GM19455 (cell line): ENCODE measurements around the gene MSRB1.

Experiments
- ATAC-seq: cut with Tn5 transposase; IDR thresholded peaks from one replicate; pipeline ENCODE4 v1.9.1; 2021; ENCODE audit not compliant: unreplicated experiment

Gene MSRB1

GRCh38 chr16:1979271-1980029, 36.5 kb upstream of the MSRB1 start:
- ATAC-seq = no peak

GRCh38 chr16:1978476-1979120, 35.6 kb upstream of the MSRB1 start:
- no peak for ATAC-seq

DNA sequence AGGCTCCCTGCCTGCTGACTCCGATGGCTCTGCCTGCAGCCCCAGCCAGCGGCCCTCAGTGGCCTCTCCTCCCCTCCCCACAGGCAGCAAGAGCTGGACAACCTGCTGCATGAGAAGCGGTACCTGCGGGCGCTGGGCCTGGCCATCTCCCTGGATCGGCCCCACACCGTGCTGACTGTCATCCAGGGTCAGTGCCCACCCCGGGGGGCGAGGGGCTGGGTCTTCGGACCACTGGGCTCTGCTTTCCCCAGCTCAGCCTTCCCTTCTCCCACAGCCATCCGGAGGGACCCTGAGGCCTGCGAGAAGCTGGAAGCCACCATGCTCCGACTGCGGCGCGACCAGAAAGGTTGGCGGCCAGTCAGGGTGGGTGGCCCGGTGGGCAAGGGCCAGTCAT, 34.9 kb upstream of the MSRB1 start:
- ATAC-seq = no peak

GRCh38 chr16:1976951-1977874, 34.2 kb upstream of the MSRB1 start:
- ATAC-seq = no peak

DNA sequence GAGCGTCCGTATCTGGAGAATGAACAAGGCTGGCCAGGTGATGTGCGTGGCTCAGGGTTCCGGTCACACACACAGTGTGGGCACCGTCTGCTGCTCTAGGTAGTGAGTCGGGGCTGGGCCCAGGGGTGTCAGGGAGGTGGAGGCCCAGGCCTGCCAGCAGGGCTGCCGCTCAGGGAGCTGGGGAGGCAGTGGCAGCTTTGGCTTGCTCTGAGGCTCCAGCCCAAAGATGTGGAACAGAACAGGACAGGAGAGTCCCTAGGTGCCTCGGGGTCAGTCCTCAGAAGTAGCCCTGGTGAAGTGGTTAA, 33.2 kb upstream of the MSRB1 start:
- no peak for ATAC-seq

GRCh38 chr16:1975432-1976215, 32.6 kb upstream of the MSRB1 start:
- no peak for ATAC-seq

DNA sequence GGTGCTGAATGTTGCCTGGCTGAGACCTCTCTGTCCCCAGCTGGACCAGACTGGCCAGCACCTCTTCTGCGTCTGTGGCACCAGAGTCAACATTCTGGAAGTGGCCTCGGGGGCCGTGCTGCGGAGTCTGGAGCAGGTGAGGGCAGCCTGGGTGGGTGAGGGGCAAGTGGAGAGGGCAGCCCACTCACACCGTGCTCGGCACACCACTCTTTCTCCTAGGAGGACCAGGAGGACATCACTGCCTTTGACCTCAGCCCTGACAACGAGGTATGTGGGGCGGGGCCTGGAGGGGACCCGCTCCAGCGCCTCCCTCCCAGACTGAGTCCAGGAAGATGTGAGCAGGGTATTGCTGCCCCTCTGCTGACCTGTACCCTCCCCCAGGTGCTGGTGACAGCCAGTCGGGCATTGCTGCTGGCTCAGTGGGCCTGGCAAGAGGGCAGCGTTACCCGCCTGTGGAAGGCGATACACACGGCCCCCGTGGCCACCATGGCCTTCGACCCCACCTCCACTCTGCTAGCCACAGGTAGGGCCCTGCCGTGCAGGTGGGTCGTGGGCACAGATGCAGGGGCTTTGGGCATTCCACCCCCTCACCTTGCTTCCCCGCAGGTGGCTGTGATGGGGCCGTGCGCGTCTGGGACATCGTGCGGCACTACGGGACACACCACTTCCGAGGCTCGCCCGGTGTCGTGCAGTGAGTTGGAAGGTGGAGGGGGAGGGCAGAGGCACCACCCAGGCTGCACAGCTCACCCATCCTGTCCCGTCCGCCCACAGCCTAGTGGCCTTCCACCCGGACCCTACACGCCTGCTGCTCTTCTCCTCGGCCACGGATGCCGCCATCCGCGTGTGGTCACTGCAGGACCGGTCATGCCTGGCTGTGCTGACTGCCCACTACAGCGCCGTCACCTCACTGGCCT, 31.4 kb upstream of the MSRB1 start:
- no peak for ATAC-seq

DNA sequence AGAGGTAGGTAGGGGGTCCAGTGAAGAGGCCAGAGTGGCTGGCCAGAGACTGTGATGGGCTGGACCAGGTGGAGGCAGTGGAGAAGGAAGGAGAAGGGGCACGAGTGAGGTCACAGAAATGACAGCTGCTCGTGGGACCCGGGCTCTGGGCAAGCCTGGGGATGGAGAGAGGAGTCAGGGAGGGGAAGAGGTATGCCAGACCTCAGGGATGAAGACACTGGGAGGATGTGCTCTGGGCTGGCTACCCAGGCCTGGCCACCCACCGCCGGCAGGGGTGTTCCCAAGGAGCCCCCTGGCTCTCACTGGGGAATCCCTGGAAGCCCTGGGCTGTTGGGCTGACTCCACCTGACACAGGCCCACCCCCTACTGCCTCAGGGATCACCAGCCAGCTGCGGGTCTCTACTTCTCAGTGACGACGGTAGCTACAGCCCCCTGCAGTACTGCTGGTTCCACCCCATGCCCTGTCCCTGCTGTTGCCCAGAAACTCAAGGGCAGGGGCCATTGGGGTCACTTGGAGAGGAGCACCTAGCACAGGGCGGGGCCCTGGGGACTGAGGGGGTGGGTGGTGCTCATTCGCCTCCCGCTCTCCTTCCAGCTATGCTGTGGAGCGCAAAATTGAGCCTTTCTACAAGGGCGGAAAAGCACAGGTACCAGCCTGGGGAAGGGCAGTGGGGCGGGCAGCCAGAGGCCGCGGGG, 30.6 kb upstream of the MSRB1 start:
- ATAC-seq = no peak

- no peak for ATAC-seq
These were observed 29.5 kb upstream of the MSRB1 start for GRCh38 chr16:1972490-1972877.

DNA sequence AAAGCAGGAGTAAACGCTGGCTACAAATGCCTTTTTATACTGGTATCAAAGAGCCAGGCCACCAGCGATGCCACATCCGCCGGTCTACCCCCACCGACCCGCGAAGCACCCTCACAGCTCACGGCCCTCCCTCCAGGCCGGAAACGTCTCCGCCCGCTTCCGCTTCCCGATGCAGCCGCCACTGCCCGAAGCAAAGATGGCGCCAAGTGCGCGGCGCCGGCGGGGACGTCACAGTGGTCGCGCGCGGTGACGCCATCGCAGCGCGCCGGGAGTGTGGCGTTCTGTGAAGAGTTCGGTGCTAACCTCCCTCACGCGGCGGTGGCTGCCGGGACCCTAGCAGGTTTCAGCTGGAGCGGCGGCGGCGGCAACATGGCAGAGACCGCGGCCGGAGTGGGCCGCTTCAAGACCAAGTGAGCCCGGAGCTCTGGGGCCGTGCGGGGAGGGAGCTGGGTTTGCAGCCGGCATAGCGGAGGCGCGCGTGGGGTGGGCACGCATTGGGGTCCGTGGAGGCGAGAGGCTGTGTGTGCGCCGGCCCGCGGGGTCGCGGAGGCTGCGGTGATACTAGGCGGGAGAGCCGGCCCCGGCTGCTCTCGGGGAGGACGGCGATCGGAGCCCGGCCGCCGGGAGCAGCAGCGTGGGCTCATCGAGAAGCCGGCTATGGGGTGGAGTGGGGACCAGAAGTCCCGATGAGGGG, 28.9 kb upstream of the MSRB1 start, which contains the start of gene TBL3:
TBL3 (plus strand) TSS at position 258 of the 694 bp plus-strand sequence; CDS start at position 370, 112 bp downstream.
- peak; percentile 74 for ATAC-seq

- no peak for ATAC-seq
These were observed 25.4 kb upstream of the MSRB1 start for GRCh38 chr16:1968146-1968953.

GRCh38 chr16:1966460-1966859, 23.5 kb upstream of the MSRB1 start, which contains the start of gene RNF151:
RNF151 (plus strand) TSS chr16:1966856; CDS start chr16:1966882, 26 bp downstream.
- no peak for ATAC-seq

DNA sequence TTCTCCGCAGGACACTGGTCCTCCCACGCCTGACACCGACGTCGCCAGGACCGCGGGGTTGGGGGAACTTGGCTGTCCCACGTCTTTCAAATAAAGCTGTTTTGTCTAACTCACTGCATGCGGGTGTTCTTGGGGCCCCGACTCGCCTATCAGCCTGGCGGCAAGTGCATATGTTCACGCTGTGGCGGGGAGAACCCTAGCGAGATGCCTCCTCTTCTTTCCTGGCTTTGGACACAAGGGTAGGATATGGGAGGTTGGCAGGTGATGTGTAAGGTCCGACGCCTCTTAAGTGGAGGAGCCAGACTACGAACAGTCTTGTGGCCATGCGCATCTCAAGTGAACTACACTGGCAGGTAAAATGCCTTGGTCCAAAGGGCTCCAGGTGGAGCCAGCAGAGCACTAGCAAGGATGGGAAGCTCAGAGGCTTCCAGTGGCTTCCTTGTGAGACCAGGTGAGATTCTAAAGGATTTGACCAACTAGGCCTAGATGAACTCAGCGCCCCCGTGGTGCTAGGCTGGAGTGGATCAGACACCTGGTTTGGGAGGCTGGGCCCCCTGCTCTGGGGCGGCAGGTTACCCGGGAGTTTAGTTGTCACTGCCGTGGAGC, 22.5 kb upstream of the MSRB1 start:
- ATAC-seq = no peak

- peak; percentile 68 for ATAC-seq
These were observed 21.8 kb upstream of the MSRB1 start, which contains the start of gene RPS2 for GRCh38 chr16:1964506-1965395. RPS2 (minus strand) TSS chr16:1964826; CDS start chr16:1964625, 201 bp downstream.

DNA sequence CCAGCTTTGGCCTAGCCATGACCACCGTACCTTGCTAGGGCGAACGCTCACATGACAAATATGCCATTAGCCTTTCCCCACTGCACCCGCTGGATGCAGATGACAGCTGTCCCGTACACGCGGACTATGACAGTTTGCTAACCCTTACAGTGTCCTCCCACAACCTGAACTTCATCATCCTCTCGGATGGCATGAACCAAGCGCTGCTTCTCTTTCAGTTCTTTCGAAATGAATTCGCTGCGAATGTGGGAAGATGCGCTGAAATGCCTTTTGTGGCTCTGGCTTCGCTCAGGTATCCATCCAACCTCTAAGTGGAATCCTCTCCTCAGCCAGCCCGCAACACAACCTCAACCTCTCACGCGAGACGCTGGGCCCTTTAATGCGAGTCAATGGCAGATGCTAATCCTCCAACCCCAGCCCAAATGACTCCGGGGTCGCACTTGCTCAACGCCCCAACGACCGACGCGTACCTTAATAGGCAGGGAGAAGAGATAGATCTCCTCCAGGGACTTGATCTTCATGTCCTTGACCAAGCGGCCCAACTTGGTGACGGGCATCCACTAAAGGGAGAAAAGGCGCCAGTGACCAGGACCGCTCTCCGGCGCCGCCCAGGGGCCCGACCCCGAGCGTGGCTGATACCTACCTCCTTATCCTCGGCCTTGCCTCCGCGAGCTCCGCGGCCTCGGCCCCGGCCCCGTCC, 21.0 kb upstream of the MSRB1 start:
- peak; percentile 3 for ATAC-seq
